SHP77 (cell line): ENCODE results near the gene CX3CL1.
"Not testable (repeated sequence)": the region's sequence is repeated elsewhere in the genome, so short reads cannot be mapped to it uniquely, and the experiment has no call there.

Experiments
- DNase-seq, 2 experiments: peaks; one replicate each; lab custom pipeline; 2025; lab: John Stamatoyannopoulos, UW

The CX3CL1 gene

GRCh38 chr16:57357330-57358085, 14.8 kb upstream of the CX3CL1 start:
- DNase-seq, result no peak

- no peak for DNase-seq
Observed at GRCh38 chr16:57358086-57358420, 14.2 kb upstream of the CX3CL1 start.

- no peak for DNase-seq
Observed at GRCh38 chr16:57358527-57359095, 13.7 kb upstream of the CX3CL1 start, which contains the start of gene CCL22. Gene CCL22, plus strand, starts transcription at chr16:57358783. Its CDS starts 34 bp downstream, at chr16:57358817.

- DNase-seq, result no peak
Observed at GRCh38 chr16:57360321-57360935, 11.9 kb upstream of the CX3CL1 start.

GRCh38 chr16:57361404-57361803, 10.9 kb upstream of the CX3CL1 start:
- no peak for DNase-seq

GRCh38 chr16:57364143-57364542, 8.1 kb upstream of the CX3CL1 start:
- no peak for DNase-seq

- no peak for DNase-seq
Observed at GRCh38 chr16:57366544-57367040, 5.7 kb upstream of the CX3CL1 start.

GRCh38 chr16:57367116-57367752, 5.1 kb upstream of the CX3CL1 start:
- DNase-seq, result no peak

- no peak for DNase-seq
Observed at GRCh38 chr16:57371494-57372371, 557 bp upstream of the CX3CL1 start.

GRCh38 chr16:57373117-57373947, 1.0 kb downstream of the CX3CL1 start:
- no peak for DNase-seq

GRCh38 chr16:57374067-57374534, 1.8 kb downstream of the CX3CL1 start:
- no peak for DNase-seq

GRCh38 chr16:57374925-57375465, 2.7 kb downstream of the CX3CL1 start:
- DNase-seq, result not testable (repeated sequence)

GRCh38 chr16:57376313-57376818, 4.1 kb downstream of the CX3CL1 start:
- no peak for DNase-seq

GRCh38 chr16:57377080-57377841, 5.0 kb downstream of the CX3CL1 start:
- DNase-seq, result no peak

- no peak for DNase-seq
Observed at GRCh38 chr16:57379579-57379978, 7.3 kb downstream of the CX3CL1 start.

- no peak for DNase-seq
Observed at GRCh38 chr16:57380671-57381462, 8.6 kb downstream of the CX3CL1 start.

- no peak for DNase-seq
Observed at GRCh38 chr16:57381791-57382534, 9.7 kb downstream of the CX3CL1 start.
